WTC11 (cell line): ENCODE data around the gene MET. TPM values are rescaled to one million over a fixed set of nuclear protein-coding genes. Genes with fewer than 3 reads are reported as not detected.

ENCODE experiments used
- ATAC-seq: fragments of 200-7000 bp; cut with Tn5 transposase; 2 replicates; pipeline ENCODE4 v1.10.0; 2021; ENCODE audit warnings: mild to moderate bottlenecking, moderate library complexity
- CTCF ChIA-PET: fragments of 300-600 bp; sonication (Branson Sonifier 250); formaldehyde crosslinking; loops from one replicate; lab custom pipeline; 2021; ENCODE audit warnings: antibody characterized with exemption; lab: Charles Lee
- POLR2A ChIA-PET: fragments of 350-600 bp; sonication (Branson Sonifier 250); formaldehyde crosslinking; loops from one replicate; lab custom pipeline; 2021; ENCODE audit warnings: antibody characterized with exemption; lab: Charles Lee
- DNase-seq: peaks from one replicate; pipeline ENCODE4 v3.0.0; 2021; ENCODE audit warnings: low spot score
- H3K27ac Mint-ChIP-seq: 2 replicates; pipeline ENCODE4 v1.8.0; 2021; ENCODE audit warnings: mixed read lengths
- H3K27me3 Mint-ChIP-seq: 2 replicates; pipeline ENCODE4 v1.8.0; 2021; ENCODE audit warnings: low read depth, mild to moderate bottlenecking, moderate library complexity, mixed read lengths
- H3K36me3 Mint-ChIP-seq: 2 replicates; pipeline ENCODE4 v1.8.0; 2021; ENCODE audit warnings: mixed read lengths
- H3K4me1 Mint-ChIP-seq: 2 replicates; pipeline ENCODE4 v1.8.0; 2022; ENCODE audit warnings: mixed read lengths
- H3K4me3 Mint-ChIP-seq: 2 replicates; pipeline ENCODE4 v1.8.0; 2021; ENCODE audit warnings: mild to moderate bottlenecking, moderate library complexity, mixed read lengths
- H3K9me3 Mint-ChIP-seq: 2 replicates; pipeline ENCODE4 v1.8.0; 2021; ENCODE audit warnings: mixed read lengths
- AFF4 ChIP-seq: sonication (generic); formaldehyde crosslinking; IDR thresholded peaks from 2 replicates; pipeline ENCODE4 v1.8.1; 2023; ENCODE audit warnings: mild to moderate bottlenecking, missing genetic modification reagents, borderline replicate concordance
- ARID4B ChIP-seq: sonication (generic); formaldehyde crosslinking; IDR thresholded peaks from 2 replicates; pipeline ENCODE4 v1.8.0; 2023; ENCODE audit warnings: missing genetic modification reagents, mild to moderate bottlenecking, borderline replicate concordance
- MLX ChIP-seq: sonication (generic); formaldehyde crosslinking; IDR thresholded peaks from 2 replicates; pipeline ENCODE4 v1.8.1; 2023; ENCODE audit warnings: mild to moderate bottlenecking, missing genetic modification reagents, moderate library complexity
- NR3C1 ChIP-seq: sonication (generic); formaldehyde crosslinking; conservative IDR thresholded peaks from 2 replicates; pipeline ENCODE4 v1.8.1; 2023; ENCODE audit warnings: low read depth, mild to moderate bottlenecking, missing genetic modification reagents
- RELA ChIP-seq: sonication (generic); formaldehyde crosslinking; IDR thresholded peaks from 2 replicates; pipeline ENCODE4 v1.8.1; 2022; ENCODE audit warnings: missing genetic modification reagents, mild to moderate bottlenecking, borderline replicate concordance
- STAT6 ChIP-seq: sonication (generic); formaldehyde crosslinking; conservative IDR thresholded peaks from 2 replicates; pipeline ENCODE4 v1.8.1; 2023; ENCODE audit warnings: mild to moderate bottlenecking, low read depth, missing genetic modification reagents, moderate library complexity
- ZNF317 ChIP-seq: sonication (generic); formaldehyde crosslinking; IDR thresholded peaks from 2 replicates; pipeline ENCODE4 v1.8.1; 2023; ENCODE audit warnings: low read depth, mild to moderate bottlenecking, moderate library complexity, missing genetic modification reagents, borderline replicate concordance
- ZNF423 ChIP-seq: fragments of 250-450 bp; sonication (Bioruptor Pico); IDR thresholded peaks from 2 replicates; pipeline ENCODE4 v2.1.2; 2022; ENCODE audit warnings: mild to moderate bottlenecking, moderate library complexity
- ZNF532 ChIP-seq: fragments of 250-450 bp; sonication (Bioruptor Pico); IDR thresholded peaks from 2 replicates; pipeline ENCODE4 v1.9.0; 2021; ENCODE audit warnings: mild to moderate bottlenecking, borderline replicate concordance
- total RNA-seq: library from RNA; stranded (reverse); gene quantifications from 3 replicates; pipeline ENCODE4 v1.2.3, GENCODE V29; 2021
- TF ChIP-seq, protein P1 (sequence below): sonication (generic); formaldehyde crosslinking; IDR thresholded peaks from 2 replicates; pipeline ENCODE4 v1.8.0; 2023; ENCODE audit warnings: missing genetic modification reagents
- TF ChIP-seq, protein P2 (sequence below): sonication (generic); formaldehyde crosslinking; IDR thresholded peaks from 2 replicates; pipeline ENCODE4 v1.8.0; 2022; ENCODE audit warnings: missing genetic modification reagents

MET gene
- total RNA-seq, 1 experiment from 2014 or later: 9.4 TPM

DNA sequence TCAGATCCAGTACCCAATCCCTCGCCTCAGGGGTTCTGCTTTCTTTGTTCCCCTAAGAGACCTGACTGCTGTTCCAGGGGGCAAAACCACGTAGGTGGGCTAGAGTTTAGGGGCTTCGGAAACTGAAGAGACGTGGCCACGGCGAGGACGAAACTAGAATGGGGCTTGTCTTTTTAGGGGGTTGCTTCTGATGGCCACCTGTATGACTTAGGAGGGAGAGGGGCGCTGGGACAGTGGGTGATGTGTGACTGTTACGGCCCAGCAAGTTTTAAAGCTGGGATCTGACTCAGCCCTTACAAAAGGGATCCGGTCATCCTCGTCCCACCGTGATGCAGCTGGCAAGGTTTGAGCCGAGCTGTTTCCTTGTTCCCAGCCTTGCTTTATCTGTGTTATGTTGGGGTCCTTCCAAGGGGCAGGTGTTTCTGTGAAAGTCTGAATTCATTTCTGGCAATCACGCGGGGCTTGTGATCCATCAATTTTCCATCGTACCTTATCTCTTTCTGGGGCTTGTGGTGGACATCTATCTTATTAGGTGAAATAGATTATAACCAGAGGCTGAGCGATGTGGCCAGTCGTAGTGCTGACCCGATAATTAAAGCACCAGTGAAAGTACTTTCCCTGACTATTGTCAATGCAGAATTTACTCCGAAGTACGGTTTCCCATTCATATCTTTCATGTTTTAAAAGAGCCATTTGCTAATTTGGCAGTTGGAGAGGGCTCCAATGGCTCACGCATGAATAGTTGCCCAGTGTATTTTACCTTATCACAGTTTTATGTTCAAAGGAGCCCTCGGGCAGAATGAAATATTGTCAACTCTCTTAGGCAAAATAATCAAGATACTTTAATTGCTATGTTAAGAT is 830 bp downstream of the MET start:
- H3K36me3 Mint-ChIP-seq: no peaks in the 10 kb centered on the region
- H3K4me3 Mint-ChIP-seq: peak overlapping the region; percentile 83
- ChIA-PET POLR2A (interaction anchor here (0.6 kb wide), 1 partner anchor 81 kb away, joined by 3 read pairs; no protein-coding TSS in a partner anchor), CTCF (interaction anchor here (0.7 to 3.0 kb wide), 10 partner anchors 7 to 499 kb away, joined by 3 to 8 read pairs (median 3); no protein-coding TSS in a partner anchor)
- H3K27me3 Mint-ChIP-seq: peaks cover 26% of the 10 kb centered on the region
- peaks cover 30% of the 10 kb centered on the region for H3K4me1 Mint-ChIP-seq
- ATAC-seq (peak; percentile 49), DNase-seq (peak; percentile 23)
- H3K27ac Mint-ChIP-seq: no peak overlapping the region
- no peaks in the 10 kb centered on the region for H3K9me3 Mint-ChIP-seq
- TF ChIP-seq, protein P1, sequence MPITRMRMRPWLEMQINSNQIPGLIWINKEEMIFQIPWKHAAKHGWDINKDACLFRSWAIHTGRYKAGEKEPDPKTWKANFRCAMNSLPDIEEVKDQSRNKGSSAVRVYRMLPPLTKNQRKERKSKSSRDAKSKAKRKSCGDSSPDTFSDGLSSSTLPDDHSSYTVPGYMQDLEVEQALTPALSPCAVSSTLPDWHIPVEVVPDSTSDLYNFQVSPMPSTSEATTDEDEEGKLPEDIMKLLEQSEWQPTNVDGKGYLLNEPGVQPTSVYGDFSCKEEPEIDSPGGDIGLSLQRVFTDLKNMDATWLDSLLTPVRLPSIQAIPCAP (CRISPR knock-in tag): no peak
- no peak for TF ChIP-seq ZNF423 (CRISPR knock-in tag)
- no peak for TF ChIP-seq AFF4 (CRISPR knock-in tag)
- TF ChIP-seq ARID4B (CRISPR knock-in tag): no peak
- no peak for TF ChIP-seq ZNF532
- no peak for TF ChIP-seq MLX (CRISPR knock-in tag)
- no peak for TF ChIP-seq NR3C1 (CRISPR knock-in tag)
- TF ChIP-seq, protein P2, sequence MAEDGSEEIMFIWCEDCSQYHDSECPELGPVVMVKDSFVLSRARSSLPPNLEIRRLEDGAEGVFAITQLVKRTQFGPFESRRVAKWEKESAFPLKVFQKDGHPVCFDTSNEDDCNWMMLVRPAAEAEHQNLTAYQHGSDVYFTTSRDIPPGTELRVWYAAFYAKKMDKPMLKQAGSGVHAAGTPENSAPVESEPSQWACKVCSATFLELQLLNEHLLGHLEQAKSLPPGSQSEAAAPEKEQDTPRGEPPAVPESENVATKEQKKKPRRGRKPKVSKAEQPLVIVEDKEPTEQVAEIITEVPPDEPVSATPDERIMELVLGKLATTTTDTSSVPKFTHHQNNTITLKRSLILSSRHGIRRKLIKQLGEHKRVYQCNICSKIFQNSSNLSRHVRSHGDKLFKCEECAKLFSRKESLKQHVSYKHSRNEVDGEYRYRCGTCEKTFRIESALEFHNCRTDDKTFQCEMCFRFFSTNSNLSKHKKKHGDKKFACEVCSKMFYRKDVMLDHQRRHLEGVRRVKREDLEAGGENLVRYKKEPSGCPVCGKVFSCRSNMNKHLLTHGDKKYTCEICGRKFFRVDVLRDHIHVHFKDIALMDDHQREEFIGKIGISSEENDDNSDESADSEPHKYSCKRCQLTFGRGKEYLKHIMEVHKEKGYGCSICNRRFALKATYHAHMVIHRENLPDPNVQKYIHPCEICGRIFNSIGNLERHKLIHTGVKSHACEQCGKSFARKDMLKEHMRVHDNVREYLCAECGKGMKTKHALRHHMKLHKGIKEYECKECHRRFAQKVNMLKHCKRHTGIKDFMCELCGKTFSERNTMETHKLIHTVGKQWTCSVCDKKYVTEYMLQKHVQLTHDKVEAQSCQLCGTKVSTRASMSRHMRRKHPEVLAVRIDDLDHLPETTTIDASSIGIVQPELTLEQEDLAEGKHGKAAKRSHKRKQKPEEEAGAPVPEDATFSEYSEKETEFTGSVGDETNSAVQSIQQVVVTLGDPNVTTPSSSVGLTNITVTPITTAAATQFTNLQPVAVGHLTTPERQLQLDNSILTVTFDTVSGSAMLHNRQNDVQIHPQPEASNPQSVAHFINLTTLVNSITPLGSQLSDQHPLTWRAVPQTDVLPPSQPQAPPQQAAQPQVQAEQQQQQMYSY: no peak
- no peak for TF ChIP-seq ZNF317 (CRISPR knock-in tag)
- no peak for TF ChIP-seq STAT6 (CRISPR knock-in tag)
- TF ChIP-seq RELA (CRISPR knock-in tag): no peak
